ENCODE data around the gene PRKAG2. TPM values are rescaled to one million over a fixed set of nuclear protein-coding genes. Genes with fewer than 3 reads are reported as not detected.

The PRKAG2 gene
- total and polyA plus RNA-seq, 2 experiments from 2014 or later, result 9.1 to 14.9 TPM

GRCh38 chr7:151652111-151652510 is 224.8 kb downstream of the PRKAG2 start:
- TF ChIP-seq ETS1 (IDR thresholded peaks at IDR 0.05) (no peak), ZNF331 (CRISPR knock-in tag; IDR thresholded peaks at IDR 0.05; ENCODE audit: low read depth) (no peak), NANOG (IDR thresholded peaks at IDR 0.05; ENCODE audit: borderline replicate concordance) (no peak), JUNB (IDR thresholded peaks at IDR 0.05; ENCODE audit: unreplicated experiment) (no peak), POLR2AphosphoS5 (IDR thresholded peaks at IDR 0.05; ENCODE audit: low read depth) (no peak), CTCF (conservative IDR thresholded peaks at IDR 0.05; ENCODE audit: low read depth in 2 of 2) (no peak), EZH2phosphoT487 (IDR thresholded peaks at IDR 0.05; ENCODE audit: unreplicated experiment) (no peak), STAT1 (IDR thresholded peaks at IDR 0.05; ENCODE audit: unreplicated experiment) (no peak), CREB1 (CRISPR knock-in tag; IDR thresholded peaks at IDR 0.05; ENCODE audit: low read depth) (no peak), EZH2 (IDR thresholded peaks at IDR 0.05; ENCODE audit: low read depth, unreplicated experiment) (no peak), ZNF462 (CRISPR knock-in tag; IDR thresholded peaks at IDR 0.05) (no peak)
- Histone ChIP-seq H3K4me3 (no peak overlapping the region), H4K20me1 (replicated peaks; ENCODE audit: insufficient read depth) (no peaks in the 10 kb centered on the region), H3K27me3 (ENCODE audit: insufficient read depth) (no peaks in the 10 kb centered on the region), H3K4me2 (no peak overlapping the region), H3K36me3 (ENCODE audit: insufficient read depth) (no peaks in the 10 kb centered on the region), H3K4me1 (ENCODE audit: insufficient read depth) (no peaks in the 10 kb centered on the region), H2AFZ (no peak overlapping the region), H3F3A (replicated peaks; ENCODE audit: low read depth) (no peaks in the 10 kb centered on the region), H3K9me2 (ENCODE audit: insufficient read depth) (no peaks in the 10 kb centered on the region), H3K79me2 (replicated peaks; ENCODE audit: insufficient read depth) (no peaks in the 10 kb centered on the region), H3K27ac (ENCODE audit: low read depth) (no peak overlapping the region)
- H3K27me3 Mint-ChIP-seq (ENCODE audit: insufficient read depth, low read depth, poor library complexity), result peaks cover 8% of the 10 kb centered on the region
- ATAC-seq (no peak), DNase-seq (ENCODE audit: low spot score) (no peak)
- peaks cover 4% of the 10 kb centered on the region; the same call in 2 of the 3 replicates for H3K4me1 Mint-ChIP-seq
- no peak overlapping the region for H3K27ac Mint-ChIP-seq
- no peaks in the 10 kb centered on the region for H3K9me3 Mint-ChIP-seq
- H3K36me3 Mint-ChIP-seq (ENCODE audit: low read depth), result no peaks in the 10 kb centered on the region
- no peak overlapping the region for H3K4me3 Mint-ChIP-seq
